Panc1 (cell line): Measurements from ENCODE around the gene SLC2A1. TPM values are rescaled to one million over a fixed set of nuclear protein-coding genes. Genes with fewer than 3 reads are reported as not detected.

ENCODE experiments used
- ATAC-seq: fragments of 200-7000 bp; cut with Tn5 transposase; 2 replicates; pipeline ENCODE4 v1.9.1; 2020; ENCODE audit warnings: mild to moderate bottlenecking, moderate library complexity
- BruUV-seq: library from RNA; stranded (reverse); fragments of 400-500 nt; replicated peaks from 2 replicates; lab custom pipeline; 2021; lab: Mats Ljungman, UMichigan
- CTCF ChIA-PET: fragments of 300-600 bp; sonication (Branson Sonifier 250); formaldehyde crosslinking; loops from one replicate; lab custom pipeline; 2022; ENCODE audit warnings: antibody characterized with exemption; lab: Charles Lee
- POLR2A ChIA-PET: fragments of 300-600 bp; sonication (Branson Sonifier 250); formaldehyde crosslinking; loops from one replicate; lab custom pipeline; 2022; ENCODE audit warnings: antibody characterized with exemption; lab: Charles Lee
- DNase-seq: peaks from one replicate; pipeline ENCODE4 v3.0.0-alpha.2; 2010; ENCODE audit warnings: low read depth, low spot score
- H3K27ac ChIP-seq: 2 replicates; pipeline ENCODE4 v1.5.1; 2011; ENCODE audit warnings: mild to moderate bottlenecking, low read length, inconsistent platforms
- H3K27me3 ChIP-seq: fragments of 200-500 bp; sonication (Bioruptor generic); 2 replicates; pipeline ENCODE4 v1.6.0; 2014; ENCODE audit warnings: low read length, inconsistent platforms; ENCODE audit not compliant: control insufficient read depth, insufficient read depth
- H3K36me3 ChIP-seq: fragments of 200-500 bp; sonication (Bioruptor generic); 2 replicates; pipeline ENCODE4 v1.5.1; 2014; ENCODE audit warnings: inconsistent platforms, mild to moderate bottlenecking, low read length, moderate library complexity; ENCODE audit not compliant: control insufficient read depth, insufficient read depth
- H3K4me1 ChIP-seq: 2 replicates; pipeline ENCODE4 v1.5.1; 2011; ENCODE audit warnings: inconsistent platforms, mild to moderate bottlenecking, low read length, moderate library complexity; ENCODE audit not compliant: control insufficient read depth, insufficient read depth
- H3K4me3 ChIP-seq, 2 experiments: 2 replicates each; pipeline ENCODE4 v1.5.1; 2011 to 2012; ENCODE audit warnings: low read depth in 2 of 2, low read length in 2 of 2, mild to moderate bottlenecking in 2 of 2, inconsistent platforms in 1 of 2, moderate library complexity in 1 of 2
- H3K9me3 ChIP-seq: fragments of 200-500 bp; sonication (Bioruptor generic); 2 replicates; pipeline ENCODE4 v1.5.1; 2014; ENCODE audit warnings: low read depth, mild to moderate bottlenecking, inconsistent platforms, low read length, moderate library complexity; ENCODE audit not compliant: control insufficient read depth, insufficient read depth
- POLR2AphosphoS5 ChIP-seq: IDR thresholded peaks from 2 replicates; pipeline ENCODE4 v1.6.1; 2012; ENCODE audit warnings: mild to moderate bottlenecking, low read depth, low read length, moderate library complexity
- SIN3A ChIP-seq: IDR thresholded peaks from 2 replicates; pipeline ENCODE4 v1.6.1; 2012; ENCODE audit warnings: low read depth, mild to moderate bottlenecking, low read length, moderate library complexity, borderline replicate concordance; ENCODE audit not compliant: insufficient read depth
- TCF7L2 ChIP-seq: IDR thresholded peaks from 2 replicates; pipeline ENCODE4 v1.6.1; 2011; ENCODE audit warnings: mild to moderate bottlenecking, low read depth, low read length, inconsistent platforms
- in situ Hi-C: cut with HindIII; loops from 2 replicates; pipeline ENCODE4 v1.10.0; 2016; ENCODE audit warnings: low sequenced_read_pairs, low pct_unique_long_range_greater_than_20kb
- intact Hi-C: fragments of 100-400 bp; cut with micrococcal nuclease; formaldehyde crosslinking; loops from one replicate; pipeline ENCODE4 v1.10.0; 2022; ENCODE audit not compliant: unreplicated experiment
- total RNA-seq: library from RNA; stranded (reverse); gene quantifications from one replicate; pipeline ENCODE4 v1.2.1, GENCODE V29; 2021; ENCODE audit not compliant: unreplicated experiment
- TF ChIP-seq, protein P1 (sequence below), 2 experiments: IDR thresholded peaks; 2 replicates each; pipeline ENCODE4 v1.6.1; 2011 to 2012; ENCODE audit warnings: low read depth in 2 of 2, control low read depth in 1 of 2, low read length in 1 of 2, mild to moderate bottlenecking in 1 of 2, moderate library complexity in 1 of 2; ENCODE audit not compliant: insufficient read depth in 1 of 2
- TF ChIP-seq, protein P2 (sequence below): fragments of 450-650 bp; IDR thresholded peaks from 2 replicates; pipeline ENCODE4 v1.5.1; 2017; ENCODE audit warnings: mild to moderate bottlenecking

SLC2A1 gene
- total RNA-seq, 1 experiment from 2014 or later, result 32.9 TPM

DNA sequence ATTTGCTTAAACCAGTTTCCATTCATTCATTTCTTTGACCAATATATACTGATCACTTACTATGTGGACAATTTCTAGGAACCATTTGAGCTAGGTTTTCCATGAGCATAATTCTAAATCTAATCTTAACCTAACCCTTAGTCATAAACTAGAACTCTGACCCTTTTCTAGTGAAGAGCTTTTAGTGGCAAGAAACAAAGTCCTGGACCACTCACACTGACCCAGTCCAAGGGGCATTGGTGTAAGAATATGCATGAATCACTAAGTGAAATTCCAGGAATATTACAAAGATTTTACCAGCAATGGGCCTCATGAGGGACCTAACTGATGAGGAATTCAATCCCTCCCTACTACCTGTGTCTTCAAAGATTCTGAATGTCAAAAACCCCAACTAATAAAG, 40.6 kb upstream of the SLC2A1 start:
- ATAC-seq (no peak), DNase-seq (no peak)
- BruUV-seq, result no TSS peak
- Histone ChIP-seq H3K9me3 (no peaks in the 10 kb centered on the region), H3K4me3 (no peak overlapping the region), H3K4me1 (no peaks in the 10 kb centered on the region), H3K27me3 (no peaks in the 10 kb centered on the region), H3K36me3 (no peaks in the 10 kb centered on the region), H3K27ac (no peak overlapping the region)
- intact Hi-C loops (no loop called here), in situ Hi-C loops (no loop called here)
- TF ChIP-seq, protein P1, sequence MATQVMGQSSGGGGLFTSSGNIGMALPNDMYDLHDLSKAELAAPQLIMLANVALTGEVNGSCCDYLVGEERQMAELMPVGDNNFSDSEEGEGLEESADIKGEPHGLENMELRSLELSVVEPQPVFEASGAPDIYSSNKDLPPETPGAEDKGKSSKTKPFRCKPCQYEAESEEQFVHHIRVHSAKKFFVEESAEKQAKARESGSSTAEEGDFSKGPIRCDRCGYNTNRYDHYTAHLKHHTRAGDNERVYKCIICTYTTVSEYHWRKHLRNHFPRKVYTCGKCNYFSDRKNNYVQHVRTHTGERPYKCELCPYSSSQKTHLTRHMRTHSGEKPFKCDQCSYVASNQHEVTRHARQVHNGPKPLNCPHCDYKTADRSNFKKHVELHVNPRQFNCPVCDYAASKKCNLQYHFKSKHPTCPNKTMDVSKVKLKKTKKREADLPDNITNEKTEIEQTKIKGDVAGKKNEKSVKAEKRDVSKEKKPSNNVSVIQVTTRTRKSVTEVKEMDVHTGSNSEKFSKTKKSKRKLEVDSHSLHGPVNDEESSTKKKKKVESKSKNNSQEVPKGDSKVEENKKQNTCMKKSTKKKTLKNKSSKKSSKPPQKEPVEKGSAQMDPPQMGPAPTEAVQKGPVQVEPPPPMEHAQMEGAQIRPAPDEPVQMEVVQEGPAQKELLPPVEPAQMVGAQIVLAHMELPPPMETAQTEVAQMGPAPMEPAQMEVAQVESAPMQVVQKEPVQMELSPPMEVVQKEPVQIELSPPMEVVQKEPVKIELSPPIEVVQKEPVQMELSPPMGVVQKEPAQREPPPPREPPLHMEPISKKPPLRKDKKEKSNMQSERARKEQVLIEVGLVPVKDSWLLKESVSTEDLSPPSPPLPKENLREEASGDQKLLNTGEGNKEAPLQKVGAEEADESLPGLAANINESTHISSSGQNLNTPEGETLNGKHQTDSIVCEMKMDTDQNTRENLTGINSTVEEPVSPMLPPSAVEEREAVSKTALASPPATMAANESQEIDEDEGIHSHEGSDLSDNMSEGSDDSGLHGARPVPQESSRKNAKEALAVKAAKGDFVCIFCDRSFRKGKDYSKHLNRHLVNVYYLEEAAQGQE (IDR thresholded peaks at IDR 0.05; ENCODE audit: insufficient read depth in 1 of 2, low read depth in 2 of 2, low read length in 1 of 2), result no peak
- TF ChIP-seq, protein P2, sequence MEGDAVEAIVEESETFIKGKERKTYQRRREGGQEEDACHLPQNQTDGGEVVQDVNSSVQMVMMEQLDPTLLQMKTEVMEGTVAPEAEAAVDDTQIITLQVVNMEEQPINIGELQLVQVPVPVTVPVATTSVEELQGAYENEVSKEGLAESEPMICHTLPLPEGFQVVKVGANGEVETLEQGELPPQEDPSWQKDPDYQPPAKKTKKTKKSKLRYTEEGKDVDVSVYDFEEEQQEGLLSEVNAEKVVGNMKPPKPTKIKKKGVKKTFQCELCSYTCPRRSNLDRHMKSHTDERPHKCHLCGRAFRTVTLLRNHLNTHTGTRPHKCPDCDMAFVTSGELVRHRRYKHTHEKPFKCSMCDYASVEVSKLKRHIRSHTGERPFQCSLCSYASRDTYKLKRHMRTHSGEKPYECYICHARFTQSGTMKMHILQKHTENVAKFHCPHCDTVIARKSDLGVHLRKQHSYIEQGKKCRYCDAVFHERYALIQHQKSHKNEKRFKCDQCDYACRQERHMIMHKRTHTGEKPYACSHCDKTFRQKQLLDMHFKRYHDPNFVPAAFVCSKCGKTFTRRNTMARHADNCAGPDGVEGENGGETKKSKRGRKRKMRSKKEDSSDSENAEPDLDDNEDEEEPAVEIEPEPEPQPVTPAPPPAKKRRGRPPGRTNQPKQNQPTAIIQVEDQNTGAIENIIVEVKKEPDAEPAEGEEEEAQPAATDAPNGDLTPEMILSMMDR, result no peak
- TF ChIP-seq SIN3A, result no peak
- no peak for TF ChIP-seq POLR2AphosphoS5
- TF ChIP-seq TCF7L2, result no peak
- ChIA-PET CTCF (no interaction called here), POLR2A (no interaction called here)

DNA sequence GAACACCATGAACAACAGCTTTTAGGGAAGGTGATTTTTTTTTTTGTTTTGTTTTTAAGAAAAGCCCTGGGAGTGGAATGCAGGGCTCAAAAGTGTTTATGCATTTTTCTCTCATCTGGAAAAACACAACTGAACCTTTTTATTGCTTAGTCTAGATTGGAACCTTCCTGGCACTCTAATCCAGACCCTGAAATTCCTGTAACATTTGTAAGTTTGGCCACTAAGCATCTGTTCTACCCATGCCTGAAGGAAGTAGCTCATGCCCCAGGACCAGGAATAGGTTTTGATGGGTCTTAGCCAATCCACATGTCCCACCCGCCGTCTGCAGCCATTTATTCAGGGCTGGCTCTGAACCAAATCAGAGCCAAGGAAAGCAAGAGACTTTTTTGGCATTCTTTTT, 39.7 kb upstream of the SLC2A1 start:
- ChIA-PET POLR2A (interaction anchor here (0.7 kb wide), 1 partner anchor 51 kb away, joined by 4 read pairs; no protein-coding TSS in a partner anchor), CTCF (no interaction called here)
- Histone ChIP-seq H3K27me3 (no peaks in the 10 kb centered on the region), H3K4me1 (no peaks in the 10 kb centered on the region), H3K27ac (no peak overlapping the region), H3K9me3 (no peaks in the 10 kb centered on the region), H3K36me3 (no peaks in the 10 kb centered on the region), H3K4me3 (no peak overlapping the region)
- TF ChIP-seq, protein P1 (IDR thresholded peaks at IDR 0.05; ENCODE audit: insufficient read depth in 1 of 2, low read depth in 2 of 2, low read length in 1 of 2), result no peak
- TF ChIP-seq, protein P2, result no peak
- TF ChIP-seq SIN3A, result no peak
- no peak for TF ChIP-seq POLR2AphosphoS5
- no peak for TF ChIP-seq TCF7L2
- intact Hi-C loops, result no loop called here
- DNase-seq (no peak), ATAC-seq (no peak)
- no TSS peak for BruUV-seq
- in situ Hi-C loops, result no loop called here
